ENCODE measurements around the gene POLR1E.

DNA sequence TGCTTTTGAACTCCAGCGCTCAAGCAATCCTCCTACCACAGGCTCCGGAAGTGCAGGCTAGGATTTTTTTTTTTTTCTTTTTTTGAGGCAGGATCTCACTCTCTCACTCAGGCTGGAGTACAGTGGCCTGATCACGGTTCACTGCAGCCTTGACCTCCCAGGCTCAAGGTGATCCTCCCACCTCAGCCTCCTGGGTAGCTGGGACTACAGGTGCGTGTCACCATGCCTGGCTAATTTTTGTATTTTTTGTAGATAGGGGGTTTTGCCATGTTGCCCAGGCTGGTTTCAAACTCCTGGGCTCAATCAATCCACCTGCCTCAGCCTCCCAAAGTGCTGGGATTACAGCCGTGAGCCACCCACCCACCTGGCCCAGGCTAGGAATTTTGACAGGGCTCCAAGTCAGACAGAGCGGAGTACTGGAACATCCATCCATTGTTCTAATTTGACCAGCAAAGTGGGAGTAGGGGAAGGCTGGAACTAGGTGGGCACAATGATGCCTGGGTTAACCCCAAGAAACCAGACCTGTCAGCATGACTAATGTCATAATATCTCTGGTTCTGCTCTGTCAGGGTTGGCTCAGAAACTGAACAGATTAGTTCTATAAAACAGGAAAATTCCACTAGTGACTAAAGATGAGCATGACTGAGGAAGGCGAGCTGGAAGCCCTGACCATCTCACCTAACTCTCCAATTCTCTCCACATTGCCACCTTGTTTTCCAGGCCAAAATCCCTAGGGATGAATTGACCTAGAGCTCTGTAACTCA is 29.7 kb upstream of the POLR1E start:
- TF ChIP-seq POLR2AphosphoS5 (IDR thresholded peaks at IDR 0.05; ENCODE audit: low read depth, low read length), result no peak
- TF ChIP-seq POLR2A (IDR thresholded peaks at IDR 0.05; ENCODE audit: low read depth, low read length), result no peak

Measured in GM12892 (cell line).